ENCODE results near the gene HERC4.
"Not testable (repeated sequence)": the region's sequence is repeated elsewhere in the genome, so short reads cannot be mapped to it uniquely, and the experiment has no call there.

Gene HERC4

DNA sequence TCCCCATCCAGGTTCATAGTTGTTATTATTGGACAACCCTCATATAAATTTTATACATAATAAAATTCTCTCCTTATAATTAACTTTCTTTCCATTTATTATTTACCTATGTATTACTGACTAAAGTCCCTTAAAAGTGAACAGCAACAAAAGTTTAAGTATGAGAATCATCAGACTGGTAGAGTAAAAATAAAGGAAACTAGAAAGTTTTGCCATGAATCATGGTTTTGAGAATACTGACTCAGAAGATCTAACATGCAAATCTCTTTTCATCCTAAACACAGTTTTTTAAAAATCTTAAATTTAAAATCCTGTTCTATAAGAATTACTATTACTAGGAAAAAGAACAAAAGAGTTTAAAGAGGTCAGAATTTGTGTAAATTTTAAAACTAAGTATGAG, 32.1 kb downstream of the HERC4 start:
- DNase-seq, result no peak

DNA sequence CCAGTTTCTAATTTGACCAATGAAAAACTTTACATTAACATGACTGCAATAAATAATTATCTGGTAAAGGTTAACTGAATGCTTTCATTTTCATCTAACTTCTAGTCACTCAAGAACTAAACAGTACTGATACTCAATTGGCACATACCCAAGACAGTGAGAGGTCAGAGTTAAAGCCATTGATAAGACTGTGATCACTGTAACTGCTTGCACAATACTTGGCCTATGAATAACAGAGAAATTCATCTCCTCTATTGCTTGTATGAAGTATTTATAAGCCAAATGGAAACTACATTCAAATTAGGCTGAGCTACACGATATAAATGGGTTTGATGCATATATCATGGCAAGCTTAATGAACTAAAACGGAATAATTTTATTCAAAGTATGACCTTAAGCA, 43.0 kb downstream of the HERC4 start:
- DNase-seq, result no peak

DNA sequence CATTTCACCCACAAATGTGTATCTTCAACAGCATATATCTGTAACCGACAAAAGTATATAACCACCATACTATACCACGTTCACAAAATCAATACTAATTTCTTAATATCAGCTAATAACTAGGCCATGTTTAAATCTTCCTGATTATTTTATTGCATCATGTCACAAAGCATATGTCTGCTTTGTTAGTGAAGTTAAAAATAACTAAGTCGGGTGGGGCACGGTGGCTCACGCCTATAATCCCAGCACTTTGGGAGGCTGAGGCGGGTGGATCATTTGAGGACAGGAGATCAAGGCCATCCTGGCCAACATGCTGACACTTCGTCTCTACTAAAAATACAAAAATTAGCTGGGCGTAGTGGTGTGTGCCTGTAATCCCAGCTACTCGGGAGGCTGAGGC, 47.7 kb downstream of the HERC4 start:
- no peak for DNase-seq

DNA sequence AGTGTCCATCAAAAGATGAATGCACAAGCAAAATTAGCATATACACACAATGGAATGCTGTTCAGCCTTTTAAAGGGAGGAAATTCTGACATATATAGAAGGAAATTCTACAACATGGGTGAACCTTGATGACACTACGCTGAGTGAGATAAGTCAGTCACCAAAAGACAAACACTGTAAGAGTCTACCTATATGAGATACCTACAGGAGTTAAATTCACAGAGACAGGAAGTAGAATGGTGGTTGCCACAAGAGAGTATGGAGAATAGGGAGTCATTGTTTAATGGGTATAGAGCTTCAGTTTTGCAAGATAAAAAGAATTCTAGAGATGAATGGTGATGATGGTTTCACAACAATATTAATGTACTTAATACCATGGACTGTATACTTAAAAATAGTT, 51.8 kb downstream of the HERC4 start:
- DNase-seq, result no peak

DNA sequence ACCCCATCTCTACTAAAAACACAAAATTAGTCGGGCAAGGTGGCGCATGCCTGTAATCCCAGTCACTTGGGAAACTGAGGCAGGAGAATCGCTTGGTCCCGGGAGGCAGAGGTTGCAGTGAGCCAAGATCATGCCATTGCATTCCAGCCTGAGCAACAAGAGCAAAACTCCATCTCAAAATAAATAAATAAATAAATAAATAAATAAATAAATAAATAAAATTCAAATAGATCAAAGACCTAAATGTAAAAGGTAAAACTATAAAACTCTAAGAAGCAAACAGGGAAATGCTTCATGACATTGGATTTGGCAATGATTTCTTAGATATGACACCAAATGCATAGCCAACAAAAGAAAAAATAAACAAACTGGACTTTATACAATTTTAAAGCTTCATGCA, 52.8 kb downstream of the HERC4 start:
- DNase-seq, result not testable (repeated sequence)

DNA sequence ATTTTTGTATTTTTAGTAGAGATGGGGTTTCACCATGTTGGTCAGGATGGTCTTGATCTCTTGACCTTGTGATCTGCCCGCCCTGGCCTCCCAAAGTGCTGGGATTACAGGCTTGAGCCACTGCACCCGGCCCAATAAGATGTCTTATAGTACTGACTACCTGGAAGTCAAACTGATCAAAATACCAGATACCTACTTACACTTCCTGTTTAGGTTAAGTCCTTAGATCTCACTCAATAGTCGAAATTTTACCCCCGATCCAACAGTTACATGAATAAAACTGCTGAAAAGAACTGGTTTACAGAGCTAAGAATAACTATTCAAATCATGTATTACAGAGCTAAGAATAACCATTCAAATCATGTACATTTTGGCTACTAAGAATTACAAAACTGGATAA, 58.6 kb downstream of the HERC4 start:
- DNase-seq, result not testable (repeated sequence)

DNA sequence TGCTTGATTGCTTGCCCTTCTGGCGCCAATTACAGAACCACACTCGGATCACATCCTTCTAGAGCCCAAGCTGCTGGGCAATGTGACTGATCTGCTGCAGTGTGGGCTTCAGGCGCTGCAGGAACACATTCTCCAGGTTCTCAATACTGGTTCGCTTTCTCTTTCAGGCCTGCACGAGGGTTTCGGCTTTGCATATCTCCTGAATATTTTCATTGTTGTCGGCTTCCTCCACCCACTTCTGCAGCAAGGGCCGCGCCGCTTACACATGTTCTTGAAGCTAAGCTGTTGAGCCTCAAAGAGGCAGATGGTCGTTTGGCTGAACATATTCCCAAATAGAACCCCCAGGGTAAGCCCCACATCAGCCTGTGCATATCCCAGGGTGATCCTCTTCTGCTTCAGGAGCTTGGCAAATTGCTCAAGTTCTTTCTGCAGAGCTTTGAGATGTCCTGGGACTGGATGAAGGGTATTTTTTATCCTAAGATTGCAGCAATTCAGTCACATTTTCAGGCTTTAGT, 64.6 kb downstream of the HERC4 start:
- DNase-seq, result no peak

DNA sequence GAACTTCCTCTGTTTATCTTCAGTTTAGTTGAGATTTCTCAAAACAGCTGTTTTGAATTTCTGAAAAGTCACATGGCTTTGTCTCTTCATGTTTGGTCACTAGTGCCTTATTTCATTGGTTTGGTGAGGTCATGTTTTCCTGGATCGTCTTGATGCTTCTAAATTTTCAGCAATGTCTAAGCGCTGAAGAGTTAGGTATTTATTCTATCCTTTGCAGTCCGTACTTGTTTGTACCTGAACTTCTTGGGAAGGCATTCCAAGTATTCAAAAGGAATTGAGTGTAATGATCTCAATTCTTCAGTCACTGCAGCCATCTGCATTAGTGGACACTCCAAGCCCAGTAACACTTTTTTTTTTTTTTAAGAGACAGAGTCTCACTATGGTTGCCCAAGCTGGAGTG, 67.7 kb downstream of the HERC4 start:
- DNase-seq, result no peak

DNA sequence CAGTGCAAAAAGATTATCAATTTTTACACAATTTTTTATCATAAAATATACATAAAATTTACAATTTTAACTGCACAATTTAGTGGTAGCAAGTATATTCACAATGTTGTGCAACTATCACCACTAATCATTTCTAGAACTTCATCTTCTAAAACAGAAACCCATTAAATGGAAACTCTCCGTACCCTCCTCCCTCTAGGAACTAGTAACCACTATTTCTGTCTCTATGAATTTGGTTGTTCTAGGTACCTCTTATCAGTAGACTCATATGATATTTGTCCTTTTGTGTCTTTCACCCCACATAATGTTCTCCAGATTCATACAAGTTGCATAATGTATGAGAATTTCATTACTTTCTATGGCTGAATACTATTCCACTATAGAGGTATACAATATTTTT, 73.5 kb downstream of the HERC4 start:
- no peak for DNase-seq

DNA sequence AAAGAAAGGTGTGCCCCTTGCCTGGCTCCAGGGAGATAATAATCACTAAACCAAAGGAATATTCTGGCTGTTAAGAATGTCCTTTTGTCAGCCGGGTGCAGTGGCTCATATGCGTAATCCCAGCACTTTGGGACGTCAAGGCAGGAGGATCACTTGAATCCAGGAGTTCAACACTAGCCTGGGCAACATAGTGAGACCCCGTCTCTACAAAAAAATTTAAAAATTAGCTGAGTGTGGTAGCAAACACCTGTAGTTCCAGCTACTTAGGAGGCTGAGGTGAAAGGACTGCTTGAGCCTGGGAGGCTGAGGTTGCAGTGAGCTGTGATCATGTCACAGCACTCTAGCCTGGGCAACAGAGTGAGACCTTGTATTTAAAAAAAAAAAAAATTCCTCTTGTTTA, 74.1 kb downstream of the HERC4 start:
- no peak for DNase-seq

DNA sequence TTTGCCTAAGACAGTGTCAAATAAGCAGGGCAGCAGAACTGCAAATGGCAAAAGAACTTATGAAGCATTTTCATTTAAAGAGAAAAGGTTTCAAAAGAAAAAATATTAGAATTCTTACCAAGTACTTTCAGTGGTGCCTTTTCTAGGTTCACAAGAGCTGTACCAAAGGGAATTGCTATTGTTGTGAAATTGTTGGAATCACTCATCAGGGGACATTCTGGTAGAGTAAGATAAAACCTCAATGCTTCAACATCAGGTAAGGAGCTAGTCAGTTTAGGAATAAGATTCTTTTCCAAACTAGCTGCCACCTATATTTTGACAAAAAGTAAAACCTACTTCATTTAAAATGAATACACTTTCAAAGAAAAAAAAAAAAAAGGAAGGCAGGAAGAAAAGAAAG, 85.0 kb downstream of the HERC4 start:
- no peak for DNase-seq

DNA sequence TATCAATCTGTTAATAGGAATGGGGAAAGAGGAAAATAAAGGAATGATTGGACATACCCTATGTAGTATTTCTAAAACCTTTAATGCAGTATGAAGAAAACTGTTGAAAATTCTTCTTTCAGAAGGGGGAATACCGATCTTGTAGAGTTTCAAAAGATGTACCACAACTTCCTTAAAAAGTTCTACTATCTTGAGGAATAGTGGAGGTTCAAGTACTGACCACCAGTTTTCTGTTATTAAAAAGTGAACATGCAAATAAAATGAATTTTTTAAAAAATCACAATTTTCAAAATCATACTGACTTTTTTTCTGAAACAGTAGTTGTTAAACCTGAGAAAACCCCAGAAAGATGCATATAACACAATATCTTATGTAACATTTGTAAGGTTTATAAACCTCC, 86.5 kb downstream of the HERC4 start:
- no peak for DNase-seq

DNA sequence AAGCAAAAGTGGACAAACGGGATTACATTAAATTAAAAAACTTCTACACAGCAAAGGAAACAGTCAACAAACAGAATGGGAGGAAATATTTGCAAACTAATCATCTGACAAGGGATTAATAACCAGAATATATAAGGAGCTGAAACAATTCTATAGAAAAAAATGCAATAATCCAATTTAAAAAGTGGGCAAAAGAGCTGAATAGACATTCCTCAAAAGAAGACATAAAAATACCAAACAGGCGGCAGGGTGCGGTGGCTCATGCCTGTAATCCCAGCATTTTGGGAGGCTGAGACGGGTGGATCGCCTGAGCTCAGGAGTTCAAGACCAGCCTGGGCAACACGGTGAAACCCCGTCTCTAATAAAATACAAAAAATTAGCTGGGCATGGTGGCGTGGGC, 92.5 kb downstream of the HERC4 start:
- DNase-seq, result not testable (repeated sequence)

DNA sequence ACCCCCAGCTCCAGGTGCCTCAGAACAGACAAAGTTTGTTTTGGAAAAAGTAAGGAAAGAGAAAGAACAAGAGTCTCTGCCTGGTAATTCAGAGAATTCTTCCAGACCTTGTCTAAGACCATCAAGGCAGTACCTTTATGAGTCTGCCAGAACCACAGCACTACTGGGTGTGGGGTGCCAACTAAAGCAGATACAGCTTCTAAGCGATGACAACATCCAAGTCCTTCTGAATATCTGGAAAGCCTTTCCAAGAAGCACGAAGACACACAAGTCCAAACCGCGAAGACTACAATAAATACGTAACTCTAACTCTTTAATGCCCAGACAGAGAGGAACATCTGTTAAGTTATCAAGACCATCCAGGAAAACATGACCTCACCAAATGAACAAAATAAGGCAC, 96.3 kb downstream of the HERC4 start:
- DNase-seq, result no peak

DNA sequence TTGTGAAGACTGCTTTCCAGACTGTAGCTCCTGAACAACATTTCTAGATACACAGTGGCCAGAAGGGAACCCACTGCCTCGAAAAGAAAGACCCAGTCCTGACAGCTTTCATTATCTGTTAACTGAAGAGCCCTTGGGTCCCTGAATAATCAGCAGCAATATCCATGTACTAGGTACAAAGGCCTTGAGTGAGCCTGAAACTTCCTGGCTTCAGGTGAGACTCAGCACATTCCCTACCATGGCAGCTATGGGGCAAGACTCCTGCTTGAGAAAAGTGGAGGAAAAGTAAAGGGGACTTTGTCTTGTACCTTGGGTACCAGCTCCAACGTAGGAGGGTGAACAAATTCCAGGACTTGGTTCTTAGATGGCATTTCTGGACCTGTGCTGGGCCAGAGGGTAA, 97.8 kb downstream of the HERC4 start:
- DNase-seq, result no peak

DNA sequence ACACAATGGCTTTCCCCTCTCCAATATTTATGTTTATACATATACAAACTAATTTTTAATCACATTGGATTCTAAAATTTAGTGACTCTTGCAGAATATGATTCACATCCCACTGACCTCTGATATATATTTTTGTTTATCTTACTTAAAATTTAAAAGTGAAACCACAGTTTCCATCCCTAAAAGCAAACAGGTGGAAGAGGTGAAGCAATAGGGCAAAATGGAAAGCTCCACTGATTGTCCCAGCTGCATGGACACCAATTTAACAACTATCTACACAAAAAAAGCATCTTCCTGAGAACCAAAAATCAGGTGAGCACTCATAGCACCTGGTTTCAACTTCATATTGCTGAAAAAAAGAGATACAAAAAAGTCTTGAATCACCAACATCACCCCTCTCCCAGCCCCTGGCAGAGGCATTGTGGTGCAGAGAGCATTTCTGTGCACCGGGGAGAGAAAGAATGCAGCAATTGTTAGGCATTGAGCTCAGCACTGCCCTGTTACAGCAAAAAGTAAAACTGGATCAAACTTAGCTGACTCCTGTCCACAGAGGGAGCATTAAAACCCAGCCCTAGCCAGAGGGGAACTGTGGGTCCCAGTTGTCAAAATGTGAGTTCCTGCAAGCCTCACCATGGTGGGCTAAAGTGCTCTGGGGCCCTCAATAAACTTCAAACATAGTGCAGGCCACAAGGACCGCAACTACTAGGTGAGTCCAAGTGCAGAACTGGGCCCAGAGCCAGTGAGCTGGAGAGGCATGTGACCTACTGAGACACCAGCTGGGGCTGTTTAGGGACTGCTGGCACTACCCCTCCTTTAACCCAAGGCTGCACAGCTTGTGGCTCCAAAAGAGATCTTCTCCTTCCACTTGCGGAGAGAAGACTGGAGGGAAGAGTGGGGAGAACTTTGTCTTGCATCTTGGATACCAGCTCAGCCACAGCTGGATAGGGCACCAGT, 98.5 kb downstream of the HERC4 start:
- no peak for DNase-seq

DNA sequence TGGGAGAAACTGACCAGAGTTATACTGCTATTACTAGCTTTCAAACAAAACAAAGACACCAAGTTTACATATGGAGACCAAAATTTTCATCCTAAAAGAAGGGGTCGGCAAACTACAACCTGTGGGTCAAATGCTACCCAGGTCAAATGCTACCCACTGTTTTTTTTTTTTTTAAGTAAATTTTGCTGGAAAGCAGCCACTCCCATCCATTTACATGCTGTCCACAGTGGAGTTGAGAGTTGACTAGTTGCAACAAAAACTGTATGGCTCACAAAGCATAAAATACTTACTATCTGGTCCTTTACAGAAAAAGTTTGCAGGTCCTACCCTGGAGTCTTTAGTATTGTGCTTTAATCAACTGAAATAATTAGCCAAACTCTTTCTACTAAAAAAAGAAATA, 99.2 kb downstream of the HERC4 start:
- no peak for DNase-seq

DNA sequence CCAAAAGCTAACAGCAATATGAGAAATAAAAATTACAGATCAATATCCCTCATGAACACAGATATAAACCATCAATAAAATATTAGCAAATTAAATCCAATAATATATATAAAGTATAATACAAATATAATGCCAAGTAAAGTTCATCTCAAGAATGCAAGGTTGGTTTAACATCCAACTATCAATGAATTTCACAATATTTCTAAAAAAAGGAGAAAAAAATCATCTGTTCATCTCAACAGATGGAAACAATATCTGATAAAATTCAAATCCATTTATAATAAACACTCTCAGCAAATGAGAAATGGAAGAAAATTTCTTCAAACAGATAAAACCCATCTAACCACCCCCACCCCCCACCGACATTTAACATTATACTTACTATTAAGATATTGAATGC, 103.8 kb downstream of the HERC4 start:
- no peak for DNase-seq

DNA sequence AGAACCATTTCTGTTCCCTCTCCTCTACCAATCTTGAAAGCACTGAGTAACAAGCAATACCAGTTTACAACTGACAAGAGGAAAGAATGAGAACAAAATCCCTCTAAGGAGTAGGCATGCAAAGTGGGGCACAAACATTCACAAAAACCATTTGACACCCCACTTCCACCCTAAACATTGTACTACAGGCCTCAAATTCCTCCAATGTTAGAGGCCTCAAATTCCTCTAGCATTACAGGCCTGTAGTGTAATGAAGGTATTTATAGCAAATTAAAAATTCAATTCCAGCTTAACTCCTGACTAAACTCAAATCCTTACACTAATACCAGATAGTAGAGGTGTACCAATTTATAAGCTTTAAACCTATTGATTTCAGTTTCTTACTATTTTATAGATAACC, 105.2 kb downstream of the HERC4 start:
- no peak for DNase-seq

DNA sequence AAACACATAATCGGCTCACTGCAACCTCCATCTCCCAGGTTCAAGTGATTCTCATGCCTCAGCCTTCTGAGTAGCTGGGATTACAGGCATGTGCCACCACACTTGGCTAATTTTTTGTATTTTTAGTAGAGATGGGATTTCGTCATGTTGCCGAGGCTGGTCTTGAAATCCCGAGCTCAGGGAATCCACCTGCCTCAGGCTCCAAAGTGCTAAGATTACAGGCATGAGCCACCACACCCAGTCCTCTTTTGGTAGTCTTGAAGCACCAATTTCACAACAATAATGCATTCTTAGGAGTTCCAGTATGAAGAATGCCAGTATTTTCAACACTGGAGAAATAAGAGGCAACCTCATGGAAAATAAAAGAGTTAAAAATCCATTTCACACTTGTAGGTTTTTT, 109.0 kb downstream of the HERC4 start:
- DNase-seq, result not testable (repeated sequence)

DNA sequence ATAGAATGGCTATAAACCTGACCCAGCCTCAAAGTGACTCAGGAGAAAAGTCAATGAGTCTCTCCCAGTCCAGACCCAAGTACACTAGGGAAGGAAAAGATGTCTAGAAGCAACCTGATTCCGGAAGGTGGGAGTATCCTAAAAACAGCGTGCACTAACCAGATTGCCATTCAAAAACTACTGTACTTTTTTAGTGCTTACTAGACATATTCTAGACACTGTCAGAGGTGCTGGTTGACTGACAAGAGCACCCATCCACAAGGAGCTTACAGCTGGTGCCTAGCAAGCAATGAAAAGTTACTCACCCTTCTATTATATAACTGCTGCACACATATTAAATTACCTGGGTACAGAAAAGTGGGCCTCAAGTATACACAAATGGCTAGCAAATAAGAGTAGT, 109.6 kb downstream of the HERC4 start:
- no peak for DNase-seq

DNA sequence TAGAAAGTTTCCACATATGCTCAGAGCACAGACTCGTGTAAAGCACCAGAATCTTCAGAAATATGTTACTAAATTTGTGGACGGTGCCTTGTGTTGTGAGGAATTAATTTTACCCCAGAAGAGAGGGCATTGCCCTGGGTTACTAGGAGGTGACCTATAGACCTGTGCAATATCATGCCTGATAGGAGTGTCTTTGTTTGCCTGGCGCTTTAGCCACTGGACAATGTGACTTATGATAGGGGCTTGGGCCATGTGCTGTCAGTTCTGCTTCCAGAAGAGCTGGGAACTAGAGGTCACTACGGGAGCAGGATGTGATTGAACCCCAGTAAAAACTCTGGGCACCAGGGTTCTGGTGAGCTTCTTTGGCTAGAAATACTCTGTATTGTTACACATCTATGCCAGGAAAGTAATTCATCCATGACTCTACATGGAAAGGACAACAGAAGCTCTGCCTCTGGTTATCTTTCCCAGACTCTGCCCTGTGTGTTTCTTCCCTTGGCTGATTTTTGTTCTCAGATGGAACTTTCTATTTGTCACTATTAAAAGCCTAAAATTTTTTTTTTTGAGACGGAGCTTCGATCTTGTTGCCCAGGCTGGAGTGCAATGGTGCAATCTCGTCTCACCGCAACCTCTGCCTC, 115.1 kb downstream of the HERC4 start:
- no peak for DNase-seq

DNA sequence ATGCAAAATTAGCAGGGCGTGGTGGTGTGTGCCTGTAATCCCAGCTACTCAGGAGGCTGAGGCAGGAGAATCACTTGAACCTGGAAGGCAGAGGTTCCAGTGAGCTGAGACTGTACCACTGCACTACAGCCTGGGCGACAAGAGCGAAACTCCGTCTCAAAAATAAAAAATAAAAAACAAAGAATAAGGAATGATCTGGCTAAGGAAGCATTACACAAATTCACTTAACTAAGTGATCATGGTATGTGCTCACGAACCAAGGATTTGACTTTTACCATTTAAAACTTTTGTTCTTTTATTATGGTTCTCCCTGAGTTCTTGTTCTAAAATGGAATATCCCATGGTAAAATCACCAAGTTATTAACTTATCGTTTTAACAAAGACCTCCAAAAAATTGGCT, 119.5 kb downstream of the HERC4 start:
- no peak for DNase-seq

DNA sequence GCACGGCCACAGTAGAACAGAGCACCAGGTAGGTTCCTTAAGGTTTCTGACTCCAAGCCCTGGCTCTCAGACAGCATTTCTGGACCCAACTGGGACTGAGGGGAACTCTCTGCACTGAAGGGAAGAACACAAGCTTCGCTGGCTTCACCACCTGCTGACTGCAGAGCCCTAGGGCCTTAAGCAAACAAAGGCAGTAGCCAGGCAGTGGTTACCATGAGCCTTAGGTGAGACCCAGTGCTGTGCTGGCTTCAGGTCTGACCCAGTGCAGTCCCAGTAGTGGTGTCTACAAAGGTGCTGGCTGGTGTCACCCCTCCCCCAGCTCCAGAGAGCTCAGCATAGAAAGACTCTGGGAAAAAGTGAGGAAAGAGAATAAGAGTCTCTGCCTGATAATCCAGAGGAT, 131.2 kb downstream of the HERC4 start:
- no peak for DNase-seq
